Upper lobe of right lung (tissue), 1 donor: ENCODE results near the gene PPL. TPM values are rescaled to one million over a fixed set of nuclear protein-coding genes. Genes with fewer than 3 reads are reported as not detected.
A peak's percentile ranks its signal among the peaks of the same experiment; 100 is the strongest.

Source experiments
- ATAC-seq: fragments of 200-7000 bp; cut with Tn5 transposase; one replicate; pipeline ENCODE4 v1.9.1; 2020; ENCODE audit warnings: mild to moderate bottlenecking, moderate library complexity
- DNase-seq: peaks from one replicate; pipeline ENCODE4 v3.0.0-alpha.2; 2020
- H3K27ac ChIP-seq: fragments of 200-600 bp; one replicate; pipeline ENCODE4 v1.8.0; 2022
- H3K27me3 ChIP-seq: fragments of 200-600 bp; one replicate; pipeline ENCODE4 v1.8.0; 2022; ENCODE audit warnings: mild to moderate bottlenecking
- H3K36me3 ChIP-seq: fragments of 200-600 bp; one replicate; pipeline ENCODE4 v1.8.0; 2022
- H3K4me1 ChIP-seq: fragments of 200-600 bp; one replicate; pipeline ENCODE4 v1.8.0; 2022
- H3K4me3 ChIP-seq: fragments of 200-600 bp; one replicate; pipeline ENCODE4 v1.8.0; 2022; ENCODE audit warnings: mild to moderate bottlenecking
- H3K9me3 ChIP-seq: fragments of 200-600 bp; one replicate; pipeline ENCODE4 v1.8.0; 2022
- intact Hi-C: fragments of 100-400 bp; cut with DNase I; formaldehyde crosslinking; loops from one replicate; pipeline ENCODE4 v1.11.0; 2022
- total RNA-seq: library from RNA; stranded (reverse); fragmentation: NEBNext Ultra II Directional; extraction: Animal tissue kit (Norgen Biotek cat#: 25700); gene quantifications from one replicate; pipeline ENCODE4 v1.2.1, GENCODE V29; 2021
- TF ChIP-seq, protein P1 (sequence below): fragments of 200-600 bp; IDR thresholded peaks from one replicate; pipeline ENCODE4 v1.8.0; 2022; ENCODE audit warnings: antibody characterized with exemption
- donor health status: DM: no; HTN: yes; CAD: no; lungs with severe emphysema.

PPL gene
- total RNA-seq, 1 donor from 2014 or later, result 78.1 TPM

DNA sequence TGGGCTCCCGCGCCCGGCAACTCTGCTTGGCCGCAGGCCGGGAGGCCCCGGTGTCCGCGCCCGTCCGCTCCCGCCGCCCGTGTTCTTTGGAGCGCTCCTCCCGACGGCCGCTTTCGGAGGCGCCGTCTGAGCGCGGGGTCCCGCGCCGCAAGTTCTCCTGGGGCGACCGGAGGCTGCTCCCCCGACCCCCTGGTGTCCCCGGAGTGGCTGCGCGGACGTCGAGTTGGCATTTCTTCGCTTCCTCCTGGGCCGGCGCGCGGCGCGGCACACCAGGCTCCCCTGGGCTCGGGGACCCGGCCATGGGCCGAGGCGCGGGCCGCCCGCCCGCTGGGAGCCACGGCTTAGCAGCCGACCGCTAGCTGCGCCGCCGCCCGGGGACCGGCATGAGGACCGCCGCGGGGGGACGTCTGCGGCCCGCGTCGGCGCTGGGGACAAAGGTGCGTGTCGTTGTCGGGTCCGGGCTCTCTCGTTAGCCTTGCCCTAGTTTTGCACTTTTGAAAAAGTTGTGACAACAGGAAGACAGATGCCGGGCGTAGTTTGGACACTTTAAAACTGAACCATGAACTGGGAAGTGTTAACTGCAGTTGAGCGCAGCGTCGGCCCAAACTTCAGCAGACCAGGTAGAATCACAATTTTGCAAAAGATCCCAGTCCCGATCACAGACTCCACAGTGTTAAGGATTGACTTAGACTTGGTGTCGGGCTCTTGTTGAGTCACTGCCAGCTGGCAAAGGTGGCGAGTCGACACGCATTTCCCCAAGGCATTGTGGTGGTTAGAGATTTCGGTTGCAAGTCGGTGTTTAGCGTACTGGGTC is 89.0 kb downstream of the PPL start:
- peaks cover 58% of the 10 kb centered on the region for H3K4me1 ChIP-seq
- TF ChIP-seq, protein P1, sequence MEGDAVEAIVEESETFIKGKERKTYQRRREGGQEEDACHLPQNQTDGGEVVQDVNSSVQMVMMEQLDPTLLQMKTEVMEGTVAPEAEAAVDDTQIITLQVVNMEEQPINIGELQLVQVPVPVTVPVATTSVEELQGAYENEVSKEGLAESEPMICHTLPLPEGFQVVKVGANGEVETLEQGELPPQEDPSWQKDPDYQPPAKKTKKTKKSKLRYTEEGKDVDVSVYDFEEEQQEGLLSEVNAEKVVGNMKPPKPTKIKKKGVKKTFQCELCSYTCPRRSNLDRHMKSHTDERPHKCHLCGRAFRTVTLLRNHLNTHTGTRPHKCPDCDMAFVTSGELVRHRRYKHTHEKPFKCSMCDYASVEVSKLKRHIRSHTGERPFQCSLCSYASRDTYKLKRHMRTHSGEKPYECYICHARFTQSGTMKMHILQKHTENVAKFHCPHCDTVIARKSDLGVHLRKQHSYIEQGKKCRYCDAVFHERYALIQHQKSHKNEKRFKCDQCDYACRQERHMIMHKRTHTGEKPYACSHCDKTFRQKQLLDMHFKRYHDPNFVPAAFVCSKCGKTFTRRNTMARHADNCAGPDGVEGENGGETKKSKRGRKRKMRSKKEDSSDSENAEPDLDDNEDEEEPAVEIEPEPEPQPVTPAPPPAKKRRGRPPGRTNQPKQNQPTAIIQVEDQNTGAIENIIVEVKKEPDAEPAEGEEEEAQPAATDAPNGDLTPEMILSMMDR, result no peak

DNA sequence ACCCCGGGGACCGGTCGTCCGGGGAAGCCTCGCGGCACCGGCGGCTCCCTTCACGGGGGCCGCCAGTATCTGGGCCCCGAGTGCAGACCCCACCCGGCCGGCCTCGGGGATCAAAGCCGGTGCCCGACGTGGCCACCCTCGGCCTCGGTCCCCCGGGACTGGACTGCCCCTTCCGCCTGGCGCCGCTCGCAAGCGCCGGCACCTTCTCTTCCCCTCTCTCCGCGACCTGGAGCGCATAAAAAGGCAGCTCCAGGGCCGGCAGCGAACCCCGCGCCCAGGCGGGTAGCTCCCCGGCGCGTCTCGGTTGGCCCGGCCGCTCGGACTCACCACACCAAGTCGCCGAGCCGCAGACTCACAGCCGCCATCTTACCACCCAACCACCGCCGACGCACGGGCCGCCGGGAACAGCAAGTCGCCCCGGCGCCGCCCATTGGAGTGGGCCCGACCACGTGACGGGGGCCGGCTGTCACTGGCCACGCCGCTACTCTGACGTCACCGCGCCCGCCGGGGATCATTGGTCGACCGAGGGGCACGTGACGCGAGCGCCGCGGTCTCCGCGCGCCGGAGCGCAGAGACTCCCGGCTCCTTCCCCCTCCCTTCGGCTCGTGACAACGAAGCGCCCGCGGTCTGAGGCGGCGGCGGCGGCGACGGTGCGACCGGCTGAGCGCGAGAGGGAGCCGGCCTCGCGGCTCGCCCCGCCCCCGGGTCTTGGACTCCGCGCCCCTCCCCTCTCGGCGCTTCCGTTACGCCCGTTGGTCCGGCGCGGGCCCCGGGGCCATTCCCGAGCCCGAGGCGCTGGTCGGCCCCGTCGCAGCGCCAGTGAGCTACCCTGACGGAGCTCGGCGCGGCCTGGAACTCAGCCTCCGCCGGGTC is 89.8 kb downstream of the PPL start, which contains the start of the genes GLYR1 and UBN1:
GLYR1 (minus strand) TSS at position 388 of the 873 bp plus-strand sequence; CDS start at position 365, 23 bp downstream.
UBN1 (plus strand) TSS at position 581 of the 873 bp plus-strand sequence. CDS start 5,437 bp downstream, outside the sequence.
- TF ChIP-seq, protein P1, result no peak
- Histone ChIP-seq H3K4me1 (peaks cover 50% of the 10 kb centered on the region), H3K4me3 (peak within 1 kb of the TSS; percentile 79), H3K36me3 (peaks cover 38% of the 10 kb centered on the region), H3K27ac (peak within 1 kb of the TSS; percentile 95), H3K9me3 (no peaks in the 10 kb centered on the region), H3K27me3 (no peaks in the 10 kb centered on the region)
- DNase-seq (peak; percentile 100), ATAC-seq (peak; percentile 96)
- intact Hi-C loops, result no loop called here

More for the DNA sequence above, 89.0 kb downstream of the PPL start:
- no peaks in the 10 kb centered on the region for H3K9me3 ChIP-seq
- peak; percentile 79 for DNase-seq
- peak overlapping the region; percentile 79 for H3K4me3 ChIP-seq
- ATAC-seq, result peak; percentile 21
- no peaks in the 10 kb centered on the region for H3K27me3 ChIP-seq
- intact Hi-C loops, result no loop called here
- peak overlapping the region; percentile 95 for H3K27ac ChIP-seq
- H3K36me3 ChIP-seq, result peaks cover 33% of the 10 kb centered on the region

DNA sequence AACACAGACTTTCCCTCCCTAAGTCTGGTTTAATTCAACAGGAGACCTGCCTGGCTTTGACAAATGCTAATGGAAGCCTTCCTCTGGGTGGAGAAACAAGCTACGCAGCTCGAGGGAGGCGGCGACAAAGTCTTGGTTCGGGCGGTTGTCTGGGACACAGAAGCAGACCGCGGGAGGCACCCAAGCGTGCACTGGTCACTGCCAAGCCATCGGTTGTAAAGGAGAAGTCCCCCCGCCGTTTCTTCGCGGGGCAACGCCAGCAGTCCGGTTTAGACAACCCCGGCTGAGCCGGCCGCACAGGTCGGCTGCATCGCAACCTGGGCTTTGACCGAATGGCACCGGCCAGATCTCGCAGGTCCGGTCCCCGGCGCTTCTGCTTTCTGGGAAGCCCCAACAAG is 90.4 kb downstream of the PPL start:
- H3K4me1 ChIP-seq, result peaks cover 44% of the 10 kb centered on the region
- peaks cover 44% of the 10 kb centered on the region for H3K36me3 ChIP-seq
- intact Hi-C loops, result no loop called here
- TF ChIP-seq, protein P1, result no peak
- H3K27me3 ChIP-seq, result no peaks in the 10 kb centered on the region
- ATAC-seq, result peak; percentile 45
- peak overlapping the region; percentile 95 for H3K27ac ChIP-seq
- peak; percentile 81 for DNase-seq
- peak overlapping the region; percentile 79 for H3K4me3 ChIP-seq
- no peaks in the 10 kb centered on the region for H3K9me3 ChIP-seq

DNA sequence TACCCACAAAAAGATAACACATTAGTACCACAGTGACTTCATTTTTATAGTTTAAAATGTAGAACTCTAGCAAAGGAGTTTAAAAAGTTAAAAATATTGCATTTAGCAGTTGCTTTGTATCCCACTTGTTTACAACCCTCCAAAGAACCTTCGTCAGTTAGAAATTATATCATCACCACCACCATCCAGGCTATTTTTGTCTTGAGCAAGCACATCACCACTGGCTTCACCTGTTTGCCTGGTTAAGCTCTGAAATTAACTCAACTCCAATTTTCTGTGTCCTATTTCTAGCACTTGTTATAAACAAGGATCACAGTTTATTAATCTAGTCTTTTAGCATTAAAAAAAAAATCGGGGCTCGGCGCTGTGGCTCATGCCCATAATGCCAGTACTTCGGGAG is 96.0 kb downstream of the PPL start:
- Histone ChIP-seq H3K4me1 (peaks cover 11% of the 10 kb centered on the region), H3K36me3 (peaks cover 99% of the 10 kb centered on the region), H3K9me3 (no peaks in the 10 kb centered on the region), H3K27ac (no peak overlapping the region), H3K27me3 (no peaks in the 10 kb centered on the region), H3K4me3 (no peak overlapping the region)
- DNase-seq (no peak), ATAC-seq (no peak)
- intact Hi-C loops, result no loop called here
- TF ChIP-seq, protein P1, result no peak

DNA sequence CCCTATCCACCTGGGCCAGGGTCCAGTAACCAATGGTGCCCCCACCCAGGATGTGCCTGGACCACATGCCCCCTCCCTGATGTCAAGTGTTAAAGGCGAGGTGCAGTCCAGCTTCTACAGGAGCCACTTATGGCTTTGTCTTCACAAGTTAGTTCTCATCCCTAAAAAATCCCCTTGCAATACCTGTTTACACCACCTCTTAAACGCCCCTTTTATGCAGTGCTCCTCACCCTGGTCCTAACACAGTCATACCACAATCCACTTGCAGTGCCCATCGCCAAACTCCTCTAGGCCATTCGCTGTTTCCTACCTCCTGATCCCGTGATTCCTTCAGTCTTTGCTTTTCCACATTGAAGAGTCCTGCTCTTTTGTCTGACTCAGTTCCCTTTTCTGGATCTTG is 97.0 kb downstream of the PPL start:
- H3K36me3 ChIP-seq, result peaks cover 100% of the 10 kb centered on the region
- H3K9me3 ChIP-seq, result no peaks in the 10 kb centered on the region
- no peak overlapping the region for H3K4me3 ChIP-seq
- H3K27me3 ChIP-seq, result no peaks in the 10 kb centered on the region
- H3K27ac ChIP-seq, result no peak overlapping the region
- TF ChIP-seq, protein P1, result no peak
- intact Hi-C loops, result no loop called here
- ATAC-seq (no peak), DNase-seq (no peak)
- peaks cover under 1% of the 10 kb centered on the region for H3K4me1 ChIP-seq
